NCI-H2171 treated with DMSO at 0.1 percent for 48 hours (cell line): ENCODE measurements around the gene ETFB.
"Not testable (repeated sequence)": the region's sequence is repeated elsewhere in the genome, so short reads cannot be mapped to it uniquely, and the experiment has no call there.

ENCODE experiments used
- DNase-seq: peaks from one replicate; lab custom pipeline; 2025; lab: John Stamatoyannopoulos, UW

ETFB gene

DNA sequence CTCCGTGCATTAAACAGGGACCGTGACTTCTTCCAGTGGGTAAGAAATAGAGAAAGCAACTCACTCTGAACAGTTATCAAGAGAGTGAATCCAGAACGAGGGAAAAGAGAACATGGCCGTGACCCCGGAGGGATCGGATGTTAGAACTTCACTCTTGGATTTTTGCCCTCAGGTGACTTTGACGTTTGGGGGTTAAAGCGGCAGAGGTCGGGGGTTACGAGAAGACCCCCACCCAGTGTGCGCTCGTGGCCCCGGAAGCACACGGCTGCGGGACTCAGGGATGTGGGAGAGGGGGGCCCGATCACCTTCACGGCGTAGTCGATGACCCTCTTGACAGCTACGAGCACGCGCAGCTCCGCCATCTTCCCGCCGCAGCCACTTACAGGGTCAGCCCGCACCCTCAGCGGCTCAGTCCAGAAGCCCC, at the start of gene ETFB:
ETFB (minus strand) TSS at position 424 of the 424 bp plus-strand sequence; CDS start at position 362, 62 bp downstream.
- DNase-seq: no peak

DNA sequence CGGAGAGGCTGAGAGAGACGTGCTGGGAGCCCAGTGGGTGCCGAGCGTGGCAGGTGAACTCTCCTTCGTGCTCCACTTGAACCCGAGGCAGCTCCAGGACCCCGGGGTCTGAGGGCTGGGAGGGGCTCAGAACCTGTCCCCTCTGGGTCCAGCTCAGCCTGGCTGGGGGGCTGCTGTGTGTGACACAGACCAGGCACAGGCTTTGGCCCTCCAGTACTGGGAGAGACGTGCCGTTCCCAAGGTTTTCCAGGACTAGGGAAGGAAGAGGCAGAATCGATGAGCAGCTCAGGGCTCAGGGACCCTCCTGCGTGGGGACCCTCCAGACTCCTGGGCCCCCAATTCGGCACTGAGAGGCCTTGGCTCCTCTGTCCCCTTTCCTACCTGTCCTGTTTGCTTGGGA, 49.0 kb upstream of the ETFB start:
- DNase-seq: no peak

DNA sequence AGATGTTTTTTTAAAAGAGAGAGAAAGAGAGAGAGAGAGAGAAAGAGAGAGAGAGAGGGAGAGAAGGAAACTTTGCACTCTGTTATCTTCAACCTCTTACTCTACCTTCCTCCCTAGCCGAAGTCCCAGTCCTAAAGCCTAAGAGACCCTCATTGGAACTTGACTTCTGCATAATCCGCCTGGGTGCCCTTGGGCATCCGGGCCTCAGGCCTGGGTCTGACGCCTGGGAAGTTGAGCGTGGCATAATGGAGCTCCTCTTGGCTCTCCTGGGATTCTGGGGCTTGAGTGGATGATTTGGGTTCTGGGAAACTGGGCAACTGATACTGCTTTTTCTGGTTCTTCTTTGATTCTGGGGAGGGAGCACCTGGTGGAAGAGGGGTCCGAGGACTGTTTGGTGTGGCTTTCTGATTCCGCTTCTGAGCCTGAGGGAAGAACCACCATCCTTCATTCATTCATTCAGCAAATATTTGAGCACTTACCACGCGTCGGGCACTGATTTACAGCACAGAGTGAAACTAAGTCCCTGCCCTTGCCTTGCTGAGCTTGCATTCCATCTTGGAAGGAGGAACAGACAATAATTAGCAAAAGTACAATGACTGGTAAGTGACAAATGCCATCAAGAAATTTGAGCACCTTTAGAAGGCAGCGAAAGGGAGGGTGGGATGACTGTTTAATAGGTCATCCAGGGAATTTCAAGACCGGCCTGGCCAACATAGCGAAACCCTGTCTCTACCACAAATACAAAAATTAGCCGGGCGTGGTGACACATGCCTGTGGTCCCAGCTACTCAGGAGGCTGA, 45.0 kb upstream of the ETFB start:
- no peak for DNase-seq

DNA sequence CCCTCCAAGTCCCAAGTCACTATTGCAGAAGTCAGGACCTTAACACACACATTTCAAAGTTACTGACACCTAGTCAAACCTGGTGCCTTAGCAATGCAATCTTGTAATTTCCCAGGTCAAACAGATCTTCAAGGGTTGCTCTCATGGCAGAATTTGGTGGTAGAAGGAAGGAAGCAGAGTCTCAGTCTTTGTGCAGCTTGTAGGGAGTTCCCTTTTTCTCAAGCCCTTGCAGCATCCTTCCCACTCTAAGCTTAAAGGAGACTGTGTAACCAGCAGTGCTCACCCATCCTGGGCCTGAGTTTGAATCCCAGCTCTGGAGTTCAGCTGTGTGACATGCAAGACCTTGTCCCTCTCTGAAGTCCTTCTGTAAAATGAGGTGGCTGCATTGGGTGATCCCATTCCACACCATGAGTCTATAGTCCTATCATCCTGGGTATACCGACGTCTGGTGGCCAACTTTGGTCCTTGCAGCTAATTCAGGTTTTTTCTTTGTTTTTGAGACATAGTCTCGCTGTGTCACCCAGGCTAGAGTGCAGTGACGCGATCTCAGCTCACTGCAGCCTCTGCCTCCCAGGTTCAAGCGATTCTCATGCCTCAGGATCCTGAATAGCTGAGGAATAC, 41.4 kb upstream of the ETFB start:
- no peak for DNase-seq

DNA sequence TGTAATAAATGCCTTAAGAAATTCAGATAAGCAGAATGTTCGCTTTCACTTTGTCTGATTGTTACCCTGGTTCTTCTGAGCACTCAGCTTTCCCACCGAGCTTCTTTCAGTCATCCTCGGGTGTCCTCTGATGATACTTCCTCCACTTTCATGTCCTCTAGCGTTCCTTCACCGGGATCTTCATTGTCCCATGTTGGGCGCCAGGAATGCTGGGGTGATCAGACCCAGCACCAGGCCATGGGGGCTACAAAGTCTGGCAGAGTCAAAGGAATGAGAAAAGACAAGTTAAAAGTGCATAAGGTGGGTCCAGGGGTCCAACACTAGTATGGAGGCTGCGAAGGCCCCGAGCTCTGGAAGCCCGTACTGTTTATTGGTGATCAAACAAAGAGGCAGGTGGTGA, 35.9 kb upstream of the ETFB start:
- no peak for DNase-seq

DNA sequence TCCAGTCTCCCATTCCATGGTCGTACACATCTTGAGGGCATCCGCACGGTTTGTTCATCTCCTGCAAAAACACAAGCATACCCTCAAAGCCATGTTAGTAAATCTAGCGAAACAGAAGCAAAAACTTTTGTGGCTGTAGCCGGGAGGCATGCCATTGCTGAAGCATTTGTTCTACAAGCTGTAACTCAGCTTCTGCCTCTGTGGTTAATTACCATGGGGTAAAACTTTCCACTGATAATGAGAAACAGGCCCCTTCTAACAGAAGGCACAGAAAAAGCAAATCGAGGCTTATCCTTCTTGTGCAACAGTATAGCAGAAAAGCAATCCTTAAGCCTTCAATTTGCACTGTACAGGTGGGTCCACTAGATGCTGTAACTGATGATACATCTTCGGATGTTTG, 33.7 kb upstream of the ETFB start:
- DNase-seq: not testable (repeated sequence)

DNA sequence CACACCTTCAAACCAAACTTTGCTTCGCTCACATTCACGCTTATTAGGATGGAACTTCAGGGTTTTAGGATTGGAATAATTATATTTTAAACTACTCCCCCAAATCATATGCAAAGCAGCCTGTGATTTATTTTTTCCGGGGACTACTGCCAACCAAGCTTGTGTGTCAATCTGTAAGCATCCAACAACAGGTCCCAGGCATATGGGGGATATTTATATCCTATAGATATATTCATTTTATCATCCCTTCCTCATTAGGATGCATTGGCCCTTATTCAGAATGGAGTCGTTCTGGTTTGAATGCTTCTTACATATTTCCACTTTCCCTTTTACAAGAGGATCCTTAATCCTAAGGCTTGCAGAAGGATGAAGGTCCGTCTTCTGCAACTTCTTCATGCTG, 33.0 kb upstream of the ETFB start:
- DNase-seq: no peak

DNA sequence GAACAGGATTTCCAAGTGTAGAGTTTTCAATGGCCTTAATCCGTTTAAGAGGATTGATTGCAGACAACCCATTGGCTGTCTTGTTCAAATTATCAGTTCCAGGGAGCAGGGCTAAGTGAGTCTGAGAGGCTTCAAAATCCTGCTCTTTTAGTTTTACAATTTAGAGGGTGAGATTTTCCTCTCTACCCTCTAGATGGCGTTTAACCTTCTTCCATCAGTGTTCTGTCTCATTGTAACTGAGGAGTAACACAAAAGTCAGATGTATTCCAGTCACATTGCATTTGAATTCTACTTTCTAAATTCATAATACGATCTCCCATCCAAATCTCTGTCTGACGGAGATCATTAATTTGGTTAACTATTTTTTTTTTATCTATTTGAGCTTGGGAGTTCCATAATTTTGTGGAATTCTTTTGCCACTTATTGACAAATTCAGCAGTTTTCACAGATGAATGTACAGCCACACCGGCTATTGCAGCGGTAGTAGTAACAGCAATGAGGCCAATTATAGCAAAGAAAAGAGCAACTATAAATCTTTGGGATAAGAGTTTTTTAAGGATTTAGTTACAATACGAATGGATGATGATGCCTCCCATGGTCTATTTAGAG, 32.0 kb upstream of the ETFB start:
- peak; percentile 24 for DNase-seq

DNA sequence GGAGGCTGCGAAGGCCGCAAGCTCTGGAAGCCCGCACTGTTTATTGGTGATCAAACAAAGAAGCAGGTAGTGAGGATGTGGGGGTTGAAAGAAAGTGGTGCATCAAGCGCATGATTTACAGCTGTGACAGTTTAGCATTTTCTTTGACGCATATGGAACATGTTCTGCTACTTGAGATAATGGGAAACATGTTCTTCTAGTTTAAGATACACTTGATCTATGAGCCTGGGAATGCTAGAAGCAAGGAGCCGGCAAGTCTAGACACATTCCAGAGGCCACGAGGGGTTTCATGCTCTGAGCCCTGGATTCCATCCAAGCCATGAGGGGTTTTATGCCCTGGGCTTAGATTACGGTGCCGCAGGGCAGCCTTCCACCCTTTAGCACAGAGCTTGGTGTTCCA, 31.3 kb upstream of the ETFB start:
- DNase-seq: peak; percentile 7

DNA sequence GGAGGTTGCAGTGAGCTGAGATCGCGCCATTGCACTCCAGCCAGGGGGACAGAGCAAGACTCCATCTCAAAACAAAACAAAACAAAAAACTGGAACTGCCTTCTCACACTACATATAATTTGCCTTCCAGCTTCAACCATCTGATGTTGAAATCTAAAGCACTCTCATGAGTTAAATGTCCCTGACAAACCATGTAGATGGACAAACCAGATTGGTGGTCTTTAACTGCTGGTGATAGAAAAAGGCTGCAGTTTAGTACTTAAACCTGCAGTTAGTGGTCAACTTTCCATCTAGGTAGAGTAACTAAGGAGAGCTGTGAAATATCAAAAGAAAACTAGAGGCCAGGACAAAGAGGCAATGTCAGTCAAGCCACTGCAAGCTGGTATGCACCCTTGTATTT, 30.0 kb upstream of the ETFB start:
- no peak for DNase-seq

DNA sequence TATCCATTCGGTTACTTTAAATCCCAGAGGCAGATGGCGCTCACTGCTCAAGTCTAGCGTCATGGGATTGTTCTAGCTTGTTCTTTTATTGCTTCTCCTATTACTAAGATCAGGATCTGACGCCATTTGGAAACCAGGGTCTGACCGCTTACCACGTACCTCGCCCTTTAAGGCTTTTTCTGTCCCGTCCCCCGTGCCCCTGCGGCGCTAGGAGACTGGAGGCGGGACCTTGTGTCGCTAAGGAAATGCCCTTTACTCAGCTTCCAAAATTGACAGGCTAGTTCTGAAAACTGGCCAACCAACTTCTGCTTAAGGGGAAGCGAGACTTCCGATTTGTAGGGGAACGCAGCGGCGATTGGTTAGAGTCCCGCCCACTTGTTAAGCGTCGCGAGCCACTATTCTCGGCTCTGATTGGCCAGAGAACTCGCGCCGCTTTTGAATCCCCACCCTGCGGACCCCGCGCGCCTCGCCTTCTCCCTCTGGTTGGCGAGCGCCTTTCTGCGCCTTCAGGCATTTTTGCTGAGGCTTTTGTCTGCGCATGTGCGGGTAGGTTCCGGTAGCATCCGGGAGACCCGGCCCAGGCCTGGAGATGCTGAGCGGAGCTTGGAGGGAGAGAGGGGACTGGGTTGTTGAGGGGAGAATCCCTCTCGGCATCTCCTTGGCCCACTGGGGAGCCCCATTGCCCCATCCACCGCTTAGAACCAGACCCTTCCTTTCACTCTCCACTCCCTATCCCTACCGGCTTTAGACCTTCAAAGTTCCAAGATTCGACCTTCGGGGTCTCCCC, 28.1 kb upstream of the ETFB start:
- DNase-seq: peak; percentile 90

DNA sequence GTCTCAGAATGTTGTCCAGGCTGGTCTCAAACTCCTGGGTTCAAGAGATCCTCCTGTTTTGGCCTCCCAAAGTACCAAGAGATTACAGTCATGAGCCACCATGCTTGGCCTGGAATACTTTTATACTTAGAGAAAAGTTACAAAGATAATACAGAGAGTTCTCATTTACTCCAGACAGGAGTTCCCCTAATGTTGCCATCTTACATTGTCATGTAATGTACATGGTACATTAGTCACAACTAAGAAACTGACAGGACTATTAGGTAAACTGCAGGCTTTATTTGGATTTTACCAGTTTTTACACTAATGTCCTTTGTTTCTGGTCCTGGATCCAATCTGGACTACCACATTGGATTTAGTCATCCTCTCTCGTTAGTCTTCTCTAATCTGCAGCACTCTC, 26.5 kb upstream of the ETFB start:
- no peak for DNase-seq

DNA sequence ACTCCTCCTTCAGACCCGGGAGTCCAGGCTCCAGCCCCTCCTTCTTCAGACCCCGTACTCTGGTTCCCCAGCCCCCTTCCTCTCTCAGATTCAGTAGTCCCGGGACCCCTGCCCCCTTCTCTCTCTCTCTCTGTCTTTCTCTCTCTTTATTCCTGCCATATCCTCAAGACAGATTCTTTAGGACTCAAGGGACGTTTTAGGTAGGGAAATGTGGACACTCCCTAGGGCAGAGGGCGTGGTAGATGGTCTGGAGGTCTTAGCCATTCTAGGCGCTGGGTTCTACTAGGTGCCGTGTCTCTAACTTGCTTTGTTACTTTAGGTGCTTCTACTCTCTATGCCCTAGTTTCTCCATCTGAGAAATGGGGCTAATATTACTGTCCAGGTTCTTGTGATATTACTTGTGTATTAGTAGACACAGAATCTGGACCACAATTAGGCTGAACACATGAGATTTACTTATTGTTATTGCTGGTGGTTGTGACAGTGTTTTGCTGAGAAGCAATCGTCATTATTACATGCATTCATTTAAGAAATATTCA, 25.0 kb upstream of the ETFB start:
- no peak for DNase-seq

DNA sequence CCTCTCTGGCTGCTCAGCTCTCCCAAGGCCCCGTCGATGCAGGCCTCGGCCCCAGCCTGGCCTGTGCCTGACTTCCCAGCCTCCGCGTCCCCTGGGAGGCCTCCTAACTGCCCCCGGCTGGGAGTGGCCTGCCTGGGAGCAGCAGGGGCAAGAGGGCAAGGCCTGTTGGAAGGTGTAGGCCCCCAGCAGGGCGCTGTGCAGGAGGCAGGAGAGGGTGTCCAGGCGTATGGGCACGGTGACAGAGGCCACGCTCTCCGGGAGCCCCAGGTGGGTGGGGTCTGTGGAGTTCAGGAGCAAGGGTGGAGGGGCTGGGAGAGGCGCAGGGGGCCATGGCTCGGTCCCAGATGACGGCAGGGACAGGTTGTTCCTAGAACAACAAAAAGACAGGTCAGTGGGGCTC, 23.0 kb upstream of the ETFB start:
- DNase-seq: no peak

DNA sequence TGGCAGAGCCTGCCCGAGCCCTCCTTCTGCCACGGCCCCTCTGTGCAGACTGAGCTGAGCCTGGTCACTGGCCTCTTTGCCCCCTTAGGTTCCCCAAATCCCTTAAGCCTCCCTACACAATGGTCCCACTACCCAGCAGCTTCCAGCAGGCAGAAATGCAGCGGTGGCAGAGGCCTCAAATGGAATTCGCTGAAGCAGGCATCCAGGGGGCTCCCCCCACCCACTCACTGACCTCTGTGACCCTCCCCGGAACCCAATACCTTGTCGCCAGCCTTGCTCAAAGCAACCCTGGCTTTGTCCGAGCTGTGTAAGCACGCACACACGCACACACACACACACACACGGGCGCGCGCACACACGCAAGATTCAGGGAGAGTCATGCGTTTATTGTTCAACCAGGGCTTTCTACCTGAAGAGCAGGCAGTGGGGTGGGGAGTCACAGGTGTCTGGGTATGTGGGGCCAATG, 21.8 kb upstream of the ETFB start, which contains the start of gene LIM2:
LIM2 (minus strand) TSS at position 51 of the 466 bp plus-strand sequence. CDS start 531 bp downstream, outside the sequence.
- DNase-seq: no peak

DNA sequence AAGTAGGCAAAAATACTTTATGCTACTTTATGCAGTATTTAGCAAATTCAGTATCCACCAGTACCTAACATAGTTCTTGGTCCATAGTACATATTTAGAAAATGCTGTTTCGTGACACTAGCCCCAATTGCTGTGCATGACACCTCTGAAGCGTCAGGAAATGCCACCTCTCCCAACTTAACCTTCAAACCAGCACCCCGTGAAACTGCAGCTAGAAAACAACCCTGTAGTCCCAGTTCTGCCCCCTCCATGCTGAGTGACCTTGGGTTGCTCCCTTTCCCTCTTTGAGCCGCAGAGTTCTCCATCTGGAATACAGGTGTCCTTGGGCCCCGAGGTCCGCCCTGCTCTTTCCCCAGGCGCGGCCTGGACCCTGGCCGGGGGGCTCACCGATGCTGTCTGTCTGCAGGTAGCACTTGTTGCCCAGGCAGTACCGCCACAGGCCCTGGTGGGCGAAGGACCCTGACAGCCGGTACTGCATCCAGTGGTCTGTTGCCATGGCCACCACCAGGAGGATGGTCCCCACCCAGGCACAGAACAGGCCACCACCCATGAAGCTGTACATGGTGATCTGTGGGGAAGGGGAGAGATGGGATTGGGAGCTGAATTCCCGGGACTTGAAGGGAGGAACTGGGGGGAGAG, 20.8 kb upstream of the ETFB start:
- no peak for DNase-seq

DNA sequence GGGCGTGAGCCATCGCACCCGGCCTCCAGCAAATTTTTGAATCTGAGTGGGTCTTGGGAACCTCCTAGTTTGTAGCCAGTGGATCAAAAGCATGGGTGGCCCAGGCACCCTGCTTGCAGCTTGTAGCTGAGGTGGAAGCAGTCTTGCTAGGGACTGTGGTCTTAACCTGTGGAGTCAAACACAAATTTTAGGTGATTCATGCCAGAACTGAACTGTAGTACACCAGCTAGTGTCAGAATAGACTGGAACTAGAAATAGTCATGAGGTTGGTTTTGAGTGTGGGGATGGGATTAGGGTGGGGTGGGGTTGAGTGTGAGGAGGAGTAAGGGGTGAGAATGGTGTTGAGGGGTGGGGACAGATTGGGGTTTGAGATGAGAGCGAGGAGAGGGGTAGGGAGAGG, 15.8 kb upstream of the ETFB start:
- no peak for DNase-seq

DNA sequence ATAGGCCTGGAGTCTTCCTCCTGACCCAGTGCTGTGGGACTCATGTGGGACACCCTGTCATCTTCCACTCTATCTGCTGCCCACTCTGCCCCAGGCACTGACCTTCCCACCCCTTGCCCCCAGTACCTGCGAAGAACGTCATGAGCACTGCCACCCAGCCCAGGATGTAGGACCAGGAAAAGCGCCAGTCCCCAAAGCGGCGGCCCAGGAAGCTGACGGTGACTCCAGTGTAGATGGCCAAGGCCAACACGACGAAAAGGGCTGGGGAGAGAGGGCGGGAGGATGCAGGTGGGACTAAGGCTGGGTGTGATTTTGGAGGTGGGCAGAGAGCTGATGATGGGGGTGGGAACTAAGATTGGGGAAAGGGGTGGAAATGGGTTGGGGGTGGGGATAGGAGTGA, 14.2 kb upstream of the ETFB start:
- DNase-seq: no peak

DNA sequence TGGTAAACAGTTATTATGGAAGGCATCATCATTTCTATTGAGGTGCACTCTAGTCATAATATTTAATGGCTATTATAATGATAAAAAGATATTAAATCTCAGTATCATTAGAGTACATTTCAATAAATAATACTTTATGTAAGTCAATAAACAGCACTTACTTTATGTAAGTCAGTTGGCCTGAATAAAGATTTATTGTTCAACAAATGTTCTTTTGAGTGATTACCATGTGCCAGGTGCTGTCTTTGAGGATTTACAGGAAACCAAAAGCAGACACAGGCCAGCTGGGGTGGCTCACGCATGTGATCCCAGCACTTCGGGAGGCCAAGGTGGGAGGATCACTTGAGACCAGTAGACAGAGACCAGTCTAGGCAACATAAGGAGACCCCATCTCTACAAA, 11.2 kb upstream of the ETFB start:
- no peak for DNase-seq

DNA sequence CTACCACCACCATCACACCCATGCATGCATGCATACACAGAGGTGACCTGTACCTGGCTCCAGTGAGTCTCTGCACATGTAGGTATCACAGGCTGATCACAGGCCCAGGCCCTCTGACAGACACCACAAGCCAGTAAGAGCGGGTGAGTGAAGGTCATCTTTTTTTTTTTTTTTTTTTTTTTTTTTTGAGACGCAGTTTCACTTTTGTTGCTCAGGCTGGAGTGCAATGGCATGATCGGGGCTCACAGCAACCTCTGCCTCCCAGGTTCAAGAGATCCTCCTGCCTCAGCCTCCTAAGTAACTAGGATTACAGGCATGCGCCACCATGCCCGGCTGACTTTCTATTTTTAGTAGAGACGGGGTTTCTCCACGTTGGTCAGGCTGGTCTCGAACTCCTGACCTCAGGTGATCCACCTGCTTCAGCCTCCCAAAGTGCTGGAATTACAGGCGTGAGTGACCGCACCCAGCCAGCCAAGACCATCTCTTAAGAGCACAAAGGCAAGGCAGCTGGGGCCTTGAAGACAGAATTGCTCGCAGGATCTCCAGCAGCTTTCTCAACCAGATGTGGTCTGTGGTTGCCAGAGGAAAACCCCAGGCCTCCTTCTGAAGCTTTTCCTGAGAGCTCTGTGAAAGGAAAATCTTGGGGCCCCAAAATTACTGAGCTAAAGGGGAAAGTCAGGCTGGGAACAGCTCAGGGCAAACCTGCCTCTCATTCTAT, 9.5 kb upstream of the ETFB start:
- no peak for DNase-seq
